Fibroblast of lung (primary cell): ENCODE measurements around the gene ARMH4. TPM values are rescaled to one million over a fixed set of nuclear protein-coding genes. Genes with fewer than 3 reads are reported as not detected.

ENCODE experiments used
- DNase-seq, 2 donors: peaks; one replicate each; pipeline versions ENCODE4 v3.0.0 to v3.0.0-alpha.2; 2010; ENCODE audit warnings: low read depth in 2 of 2
- H2AFZ ChIP-seq: 2 replicates; pipeline ENCODE4 v1.5.1; 2012; ENCODE audit warnings: low read length, control low read depth, inconsistent platforms
- H3K27ac ChIP-seq: 2 replicates; pipeline ENCODE4 v1.5.1; 2011; ENCODE audit warnings: low read length, control low read depth; ENCODE audit not compliant: insufficient read depth
- H3K27me3 ChIP-seq: 2 replicates; pipeline ENCODE4 v1.5.1; 2011; ENCODE audit warnings: mild to moderate bottlenecking, low read length; ENCODE audit not compliant: control insufficient read depth, insufficient read depth
- H3K36me3 ChIP-seq: 2 replicates; pipeline ENCODE4 v1.5.1; 2011; ENCODE audit warnings: low read length; ENCODE audit not compliant: control insufficient read depth, insufficient read depth
- H3K4me1 ChIP-seq: 2 replicates; pipeline ENCODE4 v1.5.1; 2011; ENCODE audit warnings: low read length; ENCODE audit not compliant: control insufficient read depth, insufficient read depth; ENCODE audit errors: extremely low read depth
- H3K4me2 ChIP-seq: 2 replicates; pipeline ENCODE4 v1.5.1; 2011; ENCODE audit warnings: low read length, control low read depth; ENCODE audit not compliant: insufficient read depth; ENCODE audit errors: extremely low read depth
- H3K4me3 ChIP-seq, 4 experiments: fragments of 200-600 bp in 1 of 4; sonication (generic) in 1 of 4; replicated peaks in 1 of 4; 2 replicates each; pipeline ENCODE4 v1.5.1; 2011 to 2016; ENCODE audit warnings: low read length in 4 of 4, low read depth in 3 of 4, mild to moderate bottlenecking in 3 of 4, control low read depth in 2 of 4, inconsistent platforms in 1 of 4, mixed read lengths in 1 of 4; ENCODE audit not compliant: insufficient read depth in 1 of 4; ENCODE audit errors: control extremely low read depth in 1 of 4
- H3K79me2 ChIP-seq: 2 replicates; pipeline ENCODE4 v1.5.1; 2012; ENCODE audit warnings: mild to moderate bottlenecking, low read length, inconsistent platforms; ENCODE audit not compliant: control insufficient read depth, insufficient read depth
- H3K9ac ChIP-seq: 2 replicates; pipeline ENCODE4 v1.5.1; 2011; ENCODE audit warnings: mild to moderate bottlenecking, low read length, control low read depth; ENCODE audit not compliant: insufficient read depth
- H3K9me3 ChIP-seq: 2 replicates; pipeline ENCODE4 v1.5.1; 2012; ENCODE audit warnings: low read depth, low read length; ENCODE audit not compliant: control insufficient read depth, insufficient read depth
- H4K20me1 ChIP-seq: 2 replicates; pipeline ENCODE4 v1.5.1; 2011; ENCODE audit warnings: low read length; ENCODE audit not compliant: control insufficient read depth, insufficient read depth; ENCODE audit errors: extremely low read depth
- CTCF ChIP-seq, 2 donors: IDR thresholded peaks in 1 of 2; conservative IDR thresholded peaks in 1 of 2; 1 replicate in 1 of 2; 2 replicates in 1 of 2; pipeline ENCODE4 v1.5.1; 2011 to 2012; ENCODE audit warnings: low read length in 2 of 2, control low read depth in 1 of 2, inconsistent platforms in 1 of 2, low read depth in 1 of 2, mild to moderate bottlenecking in 1 of 2
- EZH2 ChIP-seq: IDR thresholded peaks from 2 replicates; pipeline ENCODE4 v1.5.1; 2012; ENCODE audit warnings: low read length, control low read depth, mild to moderate bottlenecking; ENCODE audit errors: missing control alignments
- polyA plus RNA-seq, 2 donors: library from polyadenylated mRNA; depleted of rRNA in 1 of 2; stranded (reverse) in 1 of 2; unstranded in 1 of 2; fragments of >200 nt; gene quantifications; 2 replicates each; pipeline ENCODE4 v1.2.1, GENCODE V29; 2011 to 2012; ENCODE audit warnings: missing spikeins in 1 of 2
- total RNA-seq: library from RNA; depleted of rRNA; stranded (reverse); fragments of >200 nt; gene quantifications from 2 replicates; pipeline ENCODE4 v1.2.1, GENCODE V29; 2014

The ARMH4 gene
- total and polyA plus RNA-seq, 2 donors (not counting 1 experiment from before 2014, with no cell fraction given), result 6.3 to 6.8 TPM

GRCh38 chr14:58068306-58068705 is 83.7 kb downstream of the ARMH4 start:
- no peaks in the 10 kb centered on the region for H3K36me3 ChIP-seq
- no peaks in the 10 kb centered on the region for H3K4me1 ChIP-seq
- no peak overlapping the region for H3K27ac ChIP-seq
- no peak overlapping the region for H3K4me3 ChIP-seq
- no peak overlapping the region for H3K4me2 ChIP-seq
- no peaks in the 10 kb centered on the region for H4K20me1 ChIP-seq
- no peak overlapping the region for H2AFZ ChIP-seq
- H3K9ac ChIP-seq, result no peak overlapping the region
- TF ChIP-seq CTCF (conservative IDR thresholded peaks at IDR 0.05 in 1 of 2, IDR thresholded peaks at IDR 0.05 in 1 of 2; ENCODE audit: low read depth in 1 of 2, low read length in 2 of 2), result no peak
- no peak for TF ChIP-seq EZH2
- H3K79me2 ChIP-seq, result no peaks in the 10 kb centered on the region
- no peaks in the 10 kb centered on the region for H3K27me3 ChIP-seq
- DNase-seq, result no peak
- no peaks in the 10 kb centered on the region for H3K9me3 ChIP-seq

- H3K9me3 ChIP-seq, result no peaks in the 10 kb centered on the region
- H3K79me2 ChIP-seq, result no peaks in the 10 kb centered on the region
- H3K4me3 ChIP-seq, result no peak overlapping the region
- H3K36me3 ChIP-seq, result no peaks in the 10 kb centered on the region
- no peaks in the 10 kb centered on the region for H4K20me1 ChIP-seq
- DNase-seq, result no peak
- H3K27me3 ChIP-seq, result no peaks in the 10 kb centered on the region
- no peaks in the 10 kb centered on the region for H3K4me1 ChIP-seq
- no peak overlapping the region for H3K27ac ChIP-seq
- H3K9ac ChIP-seq, result no peak overlapping the region
- H2AFZ ChIP-seq, result no peak overlapping the region
- H3K4me2 ChIP-seq, result no peak overlapping the region
- TF ChIP-seq CTCF (conservative IDR thresholded peaks at IDR 0.05 in 1 of 2, IDR thresholded peaks at IDR 0.05 in 1 of 2; ENCODE audit: low read depth in 1 of 2, low read length in 2 of 2) (no peak), EZH2 (no peak)
Observed at GRCh38 chr14:58066115-58066514, 85.9 kb downstream of the ARMH4 start.

GRCh38 chr14:58061581-58061980 is 90.4 kb downstream of the ARMH4 start:
- no peaks in the 10 kb centered on the region for H3K9me3 ChIP-seq
- TF ChIP-seq EZH2 (no peak), CTCF (conservative IDR thresholded peaks at IDR 0.05 in 1 of 2, IDR thresholded peaks at IDR 0.05 in 1 of 2; ENCODE audit: low read depth in 1 of 2, low read length in 2 of 2) (no peak)
- H3K27me3 ChIP-seq, result no peaks in the 10 kb centered on the region
- H2AFZ ChIP-seq, result no peak overlapping the region
- no peak overlapping the region for H3K4me2 ChIP-seq
- H3K27ac ChIP-seq, result no peak overlapping the region
- H3K9ac ChIP-seq, result no peak overlapping the region
- H3K36me3 ChIP-seq, result no peaks in the 10 kb centered on the region
- no peak for DNase-seq
- no peaks in the 10 kb centered on the region for H4K20me1 ChIP-seq
- no peaks in the 10 kb centered on the region for H3K79me2 ChIP-seq
- no peak overlapping the region for H3K4me3 ChIP-seq
- H3K4me1 ChIP-seq, result no peaks in the 10 kb centered on the region
